Measurements from ENCODE around the gene STUB1.

STUB1 gene

GRCh38 chr16:729768-730665, 49.8 kb downstream of the STUB1 start:
- H3K4me3 ChIP-seq (ENCODE audit: low read length) = no peak overlapping the region
- no peak for DNase-seq (ENCODE audit: low read depth)
- TF ChIP-seq CTCF (conservative IDR thresholded peaks at IDR 0.05; ENCODE audit: low read length) = no peak

- no peak for TF ChIP-seq CTCF (conservative IDR thresholded peaks at IDR 0.05; ENCODE audit: low read length)
- no peak overlapping the region for H3K4me3 ChIP-seq (ENCODE audit: low read length)
- DNase-seq (ENCODE audit: low read depth) = no peak
Observed at GRCh38 chr16:730666-731509, 50.7 kb downstream of the STUB1 start.

- no peak overlapping the region for H3K4me3 ChIP-seq (ENCODE audit: low read length)
- no peak for TF ChIP-seq CTCF (conservative IDR thresholded peaks at IDR 0.05; ENCODE audit: low read length)
- DNase-seq (ENCODE audit: low read depth) = no peak
Observed at GRCh38 chr16:732332-732731, 52.1 kb downstream of the STUB1 start.

Measured in AG10803 (cell line).